Esophagus (tissue), 2 donors: ENCODE data around the gene ARHGAP42. TPM values are rescaled to one million over a fixed set of nuclear protein-coding genes. Genes with fewer than 3 reads are reported as not detected.
"Not testable (repeated sequence)": the region's sequence is repeated elsewhere in the genome, so short reads cannot be mapped to it uniquely, and the experiment has no call there.

Source experiments
- H3K27ac ChIP-seq, 2 donors: one replicate each; pipeline ENCODE4 v1.5.1; 2013; ENCODE audit warnings: low read depth in 2 of 2, mild to moderate bottlenecking in 2 of 2, inconsistent platforms in 1 of 2, low read length in 1 of 2, moderate library complexity in 1 of 2
- H3K27me3 ChIP-seq, 2 donors: one replicate each; pipeline ENCODE4 v1.6.1; 2013; ENCODE audit warnings: low read length in 2 of 2, control low read depth in 1 of 2, mild to moderate bottlenecking in 1 of 2; ENCODE audit not compliant: insufficient read depth in 2 of 2, control insufficient read depth in 1 of 2
- H3K36me3 ChIP-seq, 2 donors: one replicate each; pipeline ENCODE4 v1.6.1; 2013; ENCODE audit warnings: low read length in 1 of 2; ENCODE audit not compliant: control insufficient read depth in 2 of 2, insufficient read depth in 2 of 2
- H3K4me1 ChIP-seq, 2 donors: one replicate each; pipeline ENCODE4 v1.6.1; 2013; ENCODE audit warnings: low read length in 1 of 2; ENCODE audit not compliant: control insufficient read depth in 2 of 2, insufficient read depth in 2 of 2
- H3K4me3 ChIP-seq, 2 donors: one replicate each; pipeline ENCODE4 v1.5.1; 2013; ENCODE audit warnings: low read length in 2 of 2, mild to moderate bottlenecking in 2 of 2, low read depth in 1 of 2, moderate library complexity in 1 of 2
- H3K9me3 ChIP-seq, 2 donors: one replicate each; pipeline ENCODE4 v1.6.1; 2013; ENCODE audit warnings: mild to moderate bottlenecking in 2 of 2, low read depth in 1 of 2, low read length in 1 of 2, moderate library complexity in 1 of 2; ENCODE audit not compliant: control insufficient read depth in 2 of 2, insufficient read depth in 1 of 2
- whole genome bisulfite sequencing, 2 donors: extraction: QIAGEN DNeasy Blood & Tissue Kit; methylation state at CpG; one replicate each; pipeline ENCODE4 v1.1.7; 2013; 5-methylcytosine and 5-hydroxymethylcytosine counted together
- polyA plus RNA-seq, 2 donors: library from polyadenylated mRNA; stranded (reverse); fragments of 200-250 nt; gene quantifications; one replicate each; pipeline ENCODE4 v1.2.3, GENCODE V29; 2013
- donor health status: healthy with polysubstance abuse.
- donor health status: Bipolar disorder and iron deficiency.

Gene ARHGAP42
- polyA plus RNA-seq, 2 donors, result 1.0 to 1.2 TPM

- Histone ChIP-seq H3K9me3 (no peaks in the 10 kb centered on the region), H3K27me3 (no peaks in the 10 kb centered on the region), H3K27ac (no peak overlapping the region), H3K4me3 (no peak overlapping the region), H3K36me3 (no peaks in the 10 kb centered on the region), H3K4me1 (no peaks in the 10 kb centered on the region)
- WGBS, 2 donors, result 70 to 82% methylated on average over 1 of the region's 1 CpG
Measured at GRCh38 chr11:100734743-100735527, 47.8 kb downstream of the ARHGAP42 start.

GRCh38 chr11:100735949-100736675 lies 49.0 kb downstream of the ARHGAP42 start:
- Histone ChIP-seq H3K9me3 (no peaks in the 10 kb centered on the region), H3K4me1 (no peaks in the 10 kb centered on the region), H3K27me3 (no peaks in the 10 kb centered on the region), H3K36me3 (no peaks in the 10 kb centered on the region), H3K4me3 (no peak overlapping the region), H3K27ac (no peak overlapping the region)
- 79 to 80% methylated on average over 5 of the region's 5 CpGs for WGBS, 2 donors

GRCh38 chr11:100738701-100739270 lies 51.7 kb downstream of the ARHGAP42 start:
- no peak overlapping the region for H3K4me3 ChIP-seq
- no peaks in the 10 kb centered on the region for H3K36me3 ChIP-seq
- no peaks in the 10 kb centered on the region for H3K9me3 ChIP-seq
- 34 to 36% methylated on average over 2 of the region's 2 CpGs for WGBS, 2 donors
- no peaks in the 10 kb centered on the region for H3K27me3 ChIP-seq
- H3K27ac ChIP-seq, result no peak overlapping the region
- H3K4me1 ChIP-seq, result no peaks in the 10 kb centered on the region

DNA sequence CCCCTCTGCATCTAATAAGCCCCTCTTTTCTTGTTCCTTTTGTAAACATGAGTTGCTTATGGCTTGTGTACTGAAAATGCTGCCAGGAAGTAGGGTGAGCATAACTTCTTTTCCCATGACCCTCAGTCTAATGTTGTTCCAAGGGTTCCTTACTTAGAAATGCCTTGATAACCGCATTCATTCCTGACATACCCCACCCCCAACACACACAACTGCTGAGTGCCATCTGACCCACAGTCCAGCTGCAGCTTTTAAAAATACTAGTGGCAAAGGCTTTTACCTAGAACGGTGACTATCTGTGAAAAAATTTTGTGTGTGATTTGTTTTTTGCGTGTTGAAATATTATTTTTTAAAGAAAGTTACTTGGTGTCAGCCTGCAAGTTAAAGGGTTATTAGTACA lies 52.6 kb downstream of the ARHGAP42 start:
- Histone ChIP-seq H3K36me3 (no peaks in the 10 kb centered on the region), H3K27ac (no peak overlapping the region), H3K27me3 (no peaks in the 10 kb centered on the region), H3K9me3 (no peaks in the 10 kb centered on the region), H3K4me1 (no peaks in the 10 kb centered on the region), H3K4me3 (no peak overlapping the region)
- 55 to 68% methylated on average over 3 of the region's 3 CpGs for WGBS, 2 donors

- WGBS, 2 donors, result 27 to 35% methylated on average over 2 of the region's 2 CpGs
- no peaks in the 10 kb centered on the region for H3K9me3 ChIP-seq
- no peak overlapping the region for H3K4me3 ChIP-seq
- no peak overlapping the region for H3K27ac ChIP-seq
- H3K27me3 ChIP-seq, result no peaks in the 10 kb centered on the region
- no peaks in the 10 kb centered on the region for H3K36me3 ChIP-seq
- H3K4me1 ChIP-seq, result no peaks in the 10 kb centered on the region
Measured at GRCh38 chr11:100740440-100740839, 53.4 kb downstream of the ARHGAP42 start.

GRCh38 chr11:100741866-100742625 lies 55.0 kb downstream of the ARHGAP42 start:
- no peak overlapping the region for H3K4me3 ChIP-seq
- H3K36me3 ChIP-seq, result no peaks in the 10 kb centered on the region
- H3K4me1 ChIP-seq, result no peaks in the 10 kb centered on the region
- H3K27ac ChIP-seq, result no peak overlapping the region
- no peaks in the 10 kb centered on the region for H3K27me3 ChIP-seq
- WGBS, 2 donors, result 75 to 87% methylated on average over 5 of the region's 5 CpGs
- H3K9me3 ChIP-seq, result no peaks in the 10 kb centered on the region

DNA sequence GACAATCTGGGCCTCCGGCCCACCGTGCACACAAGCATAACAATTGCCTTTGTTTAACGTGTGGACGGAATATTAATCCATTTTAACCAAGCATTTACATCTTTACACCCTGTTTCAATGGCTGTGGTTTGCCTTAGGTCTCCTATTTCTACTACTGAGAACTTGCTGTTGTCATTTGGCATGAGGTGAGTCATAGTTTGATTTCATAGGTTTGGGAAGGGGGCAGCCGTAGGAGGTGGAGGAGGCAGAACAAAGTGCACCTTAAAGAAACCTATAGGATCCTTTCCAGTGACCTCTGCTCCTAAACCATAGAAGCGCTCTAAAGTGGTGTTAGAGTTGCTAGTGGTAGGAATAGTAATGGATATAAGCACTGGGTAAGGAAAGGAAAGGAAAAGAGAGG lies 59.4 kb downstream of the ARHGAP42 start:
- Histone ChIP-seq H3K27ac (no peak overlapping the region), H3K9me3 (peaks cover 0 to 6% of the 10 kb centered on the region in 2 donors), H3K4me3 (no peak overlapping the region), H3K36me3 (no peaks in the 10 kb centered on the region), H3K27me3 (no peaks in the 10 kb centered on the region), H3K4me1 (no peaks in the 10 kb centered on the region)
- 93 to 94% methylated on average over 6 of the region's 6 CpGs for WGBS, 2 donors

- H3K9me3 ChIP-seq, result peaks cover 0 to 6% of the 10 kb centered on the region in 2 donors
- no peaks in the 10 kb centered on the region for H3K27me3 ChIP-seq
- WGBS, 2 donors, result 47 to 51% methylated on average over 4 of the region's 4 CpGs
- H3K27ac ChIP-seq, result no peak overlapping the region
- H3K36me3 ChIP-seq, result no peaks in the 10 kb centered on the region
- H3K4me1 ChIP-seq, result peaks cover 2% of the 10 kb centered on the region in 2 donors
- no peak overlapping the region for H3K4me3 ChIP-seq
Measured at GRCh38 chr11:100748153-100748552, 61.1 kb downstream of the ARHGAP42 start.

GRCh38 chr11:100749887-100750565 lies 62.9 kb downstream of the ARHGAP42 start:
- WGBS, 2 donors, result 91 to 93% methylated on average over 10 of the region's 10 CpGs
- not testable (repeated sequence) for H3K4me3 ChIP-seq

More at GRCh38 chr11:100749887-100750565, 62.9 kb downstream of the ARHGAP42 start:
- not testable (repeated sequence) for H3K27ac ChIP-seq, H3K9me3 ChIP-seq, H3K36me3 ChIP-seq, H3K27me3 ChIP-seq, H3K4me1 ChIP-seq
